Muscle of arm (tissue), 14 donors: Measurements from ENCODE around the gene STARD8. TPM values are rescaled to one million over a fixed set of nuclear protein-coding genes. Genes with fewer than 3 reads are reported as not detected.
"Not testable (repeated sequence)": the region's sequence is repeated elsewhere in the genome, so short reads cannot be mapped to it uniquely, and the experiment has no call there.

Source experiments
- DNase-seq: peaks from one replicate; pipeline ENCODE4 v3.0.0-alpha.2; 2013
- long read RNA-seq, 11 donors: transcript quantifications; one replicate each; lab custom pipeline, GENCODE V29; 2026
- polyA plus RNA-seq, 12 donors: library from polyadenylated mRNA; unstranded; fragments of 120-200 nt; gene quantifications; one replicate each; pipeline ENCODE4 v1.2.1, GENCODE V29; 2013; ENCODE audit not compliant: insufficient read length in 12 of 12

The STARD8 gene, protein sequence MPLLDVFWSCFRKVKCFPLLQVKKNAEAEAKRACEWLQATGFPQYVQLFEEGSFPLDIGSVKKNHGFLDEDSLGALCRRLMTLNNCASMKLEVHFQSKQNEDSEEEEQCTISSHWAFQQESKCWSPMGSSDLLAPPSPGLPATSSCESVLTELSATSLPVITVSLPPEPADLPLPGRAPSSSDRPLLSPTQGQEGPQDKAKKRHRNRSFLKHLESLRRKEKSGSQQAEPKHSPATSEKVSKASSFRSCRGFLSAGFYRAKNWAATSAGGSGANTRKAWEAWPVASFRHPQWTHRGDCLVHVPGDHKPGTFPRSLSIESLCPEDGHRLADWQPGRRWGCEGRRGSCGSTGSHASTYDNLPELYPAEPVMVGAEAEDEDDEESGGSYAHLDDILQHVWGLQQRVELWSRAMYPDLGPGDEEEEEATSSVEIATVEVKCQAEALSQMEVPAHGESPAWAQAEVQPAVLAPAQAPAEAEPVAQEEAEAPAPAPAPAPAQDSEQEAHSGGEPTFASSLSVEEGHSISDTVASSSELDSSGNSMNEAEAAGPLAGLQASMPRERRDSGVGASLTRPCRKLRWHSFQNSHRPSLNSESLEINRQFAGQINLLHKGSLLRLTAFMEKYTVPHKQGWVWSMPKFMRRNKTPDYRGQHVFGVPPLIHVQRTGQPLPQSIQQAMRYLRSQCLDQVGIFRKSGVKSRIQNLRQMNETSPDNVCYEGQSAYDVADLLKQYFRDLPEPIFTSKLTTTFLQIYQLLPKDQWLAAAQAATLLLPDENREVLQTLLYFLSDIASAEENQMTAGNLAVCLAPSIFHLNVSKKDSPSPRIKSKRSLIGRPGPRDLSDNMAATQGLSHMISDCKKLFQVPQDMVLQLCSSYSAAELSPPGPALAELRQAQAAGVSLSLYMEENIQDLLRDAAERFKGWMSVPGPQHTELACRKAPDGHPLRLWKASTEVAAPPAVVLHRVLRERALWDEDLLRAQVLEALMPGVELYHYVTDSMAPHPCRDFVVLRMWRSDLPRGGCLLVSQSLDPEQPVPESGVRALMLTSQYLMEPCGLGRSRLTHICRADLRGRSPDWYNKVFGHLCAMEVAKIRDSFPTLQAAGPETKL
- polyA plus RNA-seq, result 10 to 100 TPM in 10 of 12 donors, 1 to 10 TPM in 1, not detected in 1; 7.7 to 27.7 (median 14.6) TPM
- long read RNA-seq, donor 1, result 0 reads
- long read RNA-seq, donor 2, full-length matches to known transcripts, result 1 of 1 reads
- long read RNA-seq, donor 2, partial matches to known transcripts, result 0 of 1 reads
- long read RNA-seq, donor 2, other reads (novel, unspliced or antisense), result 0 of 1 reads
- long read RNA-seq, donor 3, full-length matches to known transcripts, result 2 of 2 reads
- long read RNA-seq, donor 3, partial matches to known transcripts, result 0 of 2 reads
- long read RNA-seq, donor 3, other reads (novel, unspliced or antisense), result 0 of 2 reads
- long read RNA-seq, donor 4, result 0 reads
- long read RNA-seq, donor 5, result 0 reads
- long read RNA-seq, donor 6, full-length matches to known transcripts, result 1 of 1 reads
- long read RNA-seq, donor 6, partial matches to known transcripts, result 0 of 1 reads
- long read RNA-seq, donor 6, other reads (novel, unspliced or antisense), result 0 of 1 reads
- long read RNA-seq, donor 7, result 0 reads
- long read RNA-seq, donor 8, result 0 reads
- long read RNA-seq, donor 9, result 0 reads
- long read RNA-seq, donor 10, full-length matches to known transcripts, result 2 of 2 reads
- long read RNA-seq, donor 10, partial matches to known transcripts, result 0 of 2 reads
- long read RNA-seq, donor 10, other reads (novel, unspliced or antisense), result 0 of 2 reads
- long read RNA-seq, donor 11, result 0 reads

GRCh38 chrX:68647156-68647957, at the start of gene STARD8:
Gene STARD8, plus strand, starts transcription at chrX:68647666. Its CDS starts 217 bp downstream, at chrX:68647883.
- peak; percentile 49 for DNase-seq

- DNase-seq, result no peak
Observed at GRCh38 chrX:68598841-68599240, 48.6 kb upstream of the STARD8 start.

- no peak for DNase-seq
Observed at GRCh38 chrX:68599256-68600152, 48.0 kb upstream of the STARD8 start.

DNA sequence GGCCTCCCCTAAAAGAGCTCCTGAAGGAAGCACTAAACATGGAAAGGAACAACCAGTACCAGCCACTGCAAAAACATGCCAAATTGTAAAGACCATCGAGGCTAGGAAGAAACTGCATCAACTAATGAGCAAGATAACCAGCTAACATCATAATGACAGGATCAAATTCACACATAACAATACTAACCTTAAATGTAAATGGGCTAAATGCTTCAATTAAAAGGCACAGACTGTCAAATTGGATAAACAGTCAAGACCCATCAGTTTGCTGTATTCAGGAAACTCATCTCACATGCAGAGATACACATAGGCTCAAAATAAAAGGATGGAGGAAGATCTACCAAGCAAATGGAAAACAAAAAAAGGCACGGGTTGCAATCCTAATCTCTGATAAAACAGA, 43.2 kb upstream of the STARD8 start:
- not testable (repeated sequence) for DNase-seq

- DNase-seq, result not testable (repeated sequence)
Observed at GRCh38 chrX:68614733-68615132, 32.7 kb upstream of the STARD8 start.

DNA sequence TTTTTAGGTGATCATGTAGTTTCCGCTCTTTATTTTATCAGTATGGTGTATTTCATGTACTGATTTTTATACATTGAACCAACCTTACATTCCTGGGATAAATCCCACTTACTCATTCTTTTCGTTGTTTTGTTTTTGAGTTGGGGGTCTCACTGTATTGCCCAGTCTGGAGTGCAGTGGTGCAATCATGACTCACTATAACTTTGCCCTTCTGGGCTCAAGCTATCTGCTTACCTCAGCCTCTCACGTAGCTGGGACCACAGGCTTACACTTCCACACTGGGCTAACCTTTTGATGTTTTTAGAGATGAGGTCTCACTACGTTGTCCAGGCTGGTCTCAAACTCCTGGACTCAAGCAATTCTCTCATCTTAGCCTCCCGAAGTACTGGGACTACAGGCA, 19.5 kb upstream of the STARD8 start:
- DNase-seq, result no peak

GRCh38 chrX:68629936-68630335, 17.5 kb upstream of the STARD8 start:
- DNase-seq, result not testable (repeated sequence)

DNA sequence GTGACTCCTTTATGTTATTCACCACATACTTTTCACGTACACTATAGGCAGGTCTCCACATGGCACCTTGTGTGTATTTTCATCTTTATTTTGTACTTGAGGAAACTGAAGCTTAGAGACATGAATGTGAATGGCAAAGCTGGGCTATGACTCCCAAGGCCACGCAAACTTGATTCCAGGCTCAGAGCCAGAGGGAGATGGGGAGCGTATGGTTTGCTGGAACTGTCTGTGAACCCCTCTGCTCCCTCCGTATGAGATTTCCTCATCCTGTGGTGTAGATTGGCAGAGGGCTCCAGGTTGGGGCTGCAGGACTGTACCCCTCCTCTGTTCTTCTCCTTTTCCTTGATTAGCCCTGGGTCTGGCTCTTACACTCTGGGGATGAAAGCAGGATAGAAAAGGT, 16.1 kb upstream of the STARD8 start:
- DNase-seq, result no peak

- DNase-seq, result no peak
Observed at GRCh38 chrX:68632491-68632890, 15.0 kb upstream of the STARD8 start.

DNA sequence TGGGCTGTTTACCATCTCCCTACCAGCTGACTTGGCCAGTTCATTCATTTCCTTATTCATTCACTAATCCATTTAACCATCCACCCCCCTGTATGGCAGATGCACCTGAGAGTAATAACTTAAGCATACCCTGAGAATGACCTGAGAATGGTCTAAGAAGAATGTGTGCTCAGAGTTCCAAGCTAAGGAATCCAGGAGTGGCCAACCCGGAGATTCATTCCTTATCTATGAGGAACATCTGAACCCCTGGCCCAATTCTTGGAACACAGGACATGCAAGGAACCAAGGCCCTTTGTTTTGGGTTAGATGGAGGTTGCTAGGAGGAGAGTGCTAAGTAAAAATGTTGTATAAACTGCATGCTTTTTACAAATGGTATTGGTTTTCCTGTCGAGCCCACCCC, 13.5 kb upstream of the STARD8 start:
- no peak for DNase-seq

DNA sequence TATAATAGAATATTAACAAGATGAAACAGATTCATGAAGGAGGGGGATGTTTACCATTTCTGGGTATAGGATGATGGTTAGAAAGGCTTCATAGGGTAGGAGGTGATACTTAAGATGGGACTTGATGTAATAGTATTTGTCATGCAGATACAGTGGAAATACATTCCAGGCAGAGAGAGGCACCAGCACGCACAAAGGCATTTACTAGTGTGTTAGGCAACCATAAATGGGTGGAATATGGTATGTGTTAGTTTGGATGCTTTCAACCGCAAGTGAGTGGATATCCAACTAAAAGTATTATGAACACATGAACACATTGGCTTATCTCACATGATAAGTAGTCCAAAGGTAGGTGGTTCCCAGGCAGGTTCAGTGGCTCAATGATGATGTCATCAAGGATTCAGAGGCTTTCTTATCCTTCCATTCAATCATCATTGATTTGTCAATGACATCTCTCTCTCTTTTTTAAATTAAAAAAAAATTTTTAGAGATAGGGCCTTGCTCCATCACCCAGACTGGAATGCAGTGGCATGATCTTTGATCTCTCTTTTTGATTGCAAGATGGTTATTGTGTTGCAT, 12.7 kb upstream of the STARD8 start:
- no peak for DNase-seq

DNA sequence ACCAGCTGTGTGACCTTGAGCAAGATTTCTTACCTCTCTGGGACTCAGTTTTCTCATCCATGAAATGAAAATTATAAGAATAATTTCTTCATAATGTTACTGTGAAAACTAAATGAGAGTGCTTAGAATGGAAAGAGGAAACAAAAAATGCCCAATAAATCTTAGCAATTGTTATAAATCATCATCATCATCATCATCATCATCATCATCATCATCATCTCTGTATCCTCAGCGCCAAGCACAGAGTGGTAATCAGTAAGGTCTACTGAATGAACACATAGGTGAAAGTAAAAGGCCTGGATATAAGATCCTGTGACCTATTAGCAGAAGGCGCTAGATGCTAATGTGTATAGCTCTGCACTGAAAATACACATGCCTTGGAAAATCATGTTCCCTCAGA, 6.8 kb upstream of the STARD8 start:
- DNase-seq, result no peak

DNA sequence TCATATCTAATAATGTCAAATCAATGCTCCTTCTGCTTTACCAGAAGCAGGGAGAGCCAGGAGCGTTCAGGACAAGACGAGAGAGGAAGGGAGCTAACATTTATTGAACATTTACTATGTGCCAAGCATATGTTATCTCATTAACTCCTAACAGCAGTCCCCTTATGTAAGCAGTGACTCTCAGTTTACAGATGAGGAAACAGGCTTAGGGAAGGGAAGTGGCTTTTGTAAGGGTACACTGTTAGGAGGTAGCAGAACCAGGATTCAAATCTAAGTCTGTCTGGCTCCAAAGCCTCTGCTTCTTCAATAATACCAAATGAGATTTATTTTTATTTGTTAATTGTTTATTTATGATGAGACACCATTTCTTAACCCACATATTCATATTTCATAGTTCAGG, 2.6 kb upstream of the STARD8 start:
- DNase-seq, result no peak

GRCh38 chrX:68646421-68646820, 1.0 kb upstream of the STARD8 start:
- DNase-seq, result no peak

- DNase-seq, result no peak
Observed at GRCh38 chrX:68648960-68649359, 1.5 kb downstream of the STARD8 start.

DNA sequence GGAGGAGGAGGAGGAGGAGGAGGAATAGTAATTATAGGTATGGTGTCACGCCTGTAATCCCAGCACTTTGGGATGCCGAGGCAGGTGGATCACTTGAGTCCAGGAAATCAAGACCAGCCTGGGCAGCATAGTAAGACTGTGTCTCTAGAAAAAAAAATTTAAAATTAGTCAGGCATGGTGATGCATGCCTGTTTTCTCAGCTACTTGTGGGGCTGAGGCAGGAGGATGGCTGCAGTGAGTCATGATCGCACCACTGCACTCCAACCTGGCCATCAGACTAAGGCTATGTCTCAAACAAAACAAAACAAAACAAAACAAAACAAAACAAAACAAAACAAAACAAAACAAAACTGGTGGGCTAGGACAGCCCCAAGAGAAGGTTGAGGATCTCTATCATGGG, 3.0 kb downstream of the STARD8 start:
- no peak for DNase-seq

DNA sequence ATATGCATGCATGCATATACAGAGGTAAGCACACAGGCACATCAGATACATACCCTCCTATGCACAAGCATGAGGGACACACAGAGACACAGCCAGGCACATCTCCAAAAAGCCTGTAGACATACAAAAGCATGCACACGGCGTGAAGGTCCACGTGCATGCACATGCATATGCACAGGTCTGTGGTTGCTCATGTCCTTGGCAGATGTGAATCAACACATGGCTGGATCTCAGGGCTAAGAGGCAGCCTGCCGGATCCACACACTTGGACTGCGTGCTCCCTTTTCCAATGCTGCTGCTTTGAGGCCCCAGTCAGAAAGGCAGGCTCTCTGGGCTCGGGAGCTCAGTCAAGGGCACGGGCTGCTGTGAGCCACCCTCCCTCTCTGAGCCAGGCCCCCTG, 3.6 kb downstream of the STARD8 start:
- DNase-seq, result no peak
